Activated naive CD4-positive, alpha-beta T cell treated with anti-CD3 and anti-CD28 coated beads, Interleukin-2, amount 50 U/mL, for 16 hours (primary cell): Measurements from ENCODE around the gene OXCT2.
"Not testable (repeated sequence)": the region's sequence is repeated elsewhere in the genome, so short reads cannot be mapped to it uniquely, and the experiment has no call there.

Experiments
- DNase-seq: peaks from one replicate; pipeline ENCODE4 v3.0.0-alpha.2; 2020

The OXCT2 gene

GRCh38 chr1:39771022-39771532 lies at the start of gene OXCT2:
TSS of gene OXCT2 (minus strand) at chr1:39771348. CDS start at chr1:39771255, 93 bp downstream.
- not testable (repeated sequence) for DNase-seq

- no peak for DNase-seq
Measured at GRCh38 chr1:39819091-39819812, 48.1 kb upstream of the OXCT2 start.

DNA sequence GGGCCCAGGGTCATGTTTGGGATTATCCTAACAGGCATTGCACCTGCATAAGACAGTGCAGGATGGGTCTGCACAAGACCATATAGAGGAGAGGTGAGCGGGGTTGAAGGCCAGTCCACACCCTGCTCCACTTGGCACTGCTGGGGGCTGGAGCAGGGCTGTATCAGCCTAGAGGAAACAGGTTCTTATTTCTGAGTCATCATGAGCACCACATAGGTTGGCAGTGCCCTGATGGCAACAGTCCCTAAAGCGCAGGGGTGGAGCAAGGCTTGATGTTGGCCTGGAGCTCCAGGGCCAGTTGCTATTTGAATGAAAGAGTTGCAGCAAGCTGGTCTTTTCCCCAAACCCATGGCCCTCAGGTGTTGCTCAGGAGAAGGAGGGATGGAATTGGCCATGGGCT lies 47.3 kb upstream of the OXCT2 start:
- DNase-seq = no peak

DNA sequence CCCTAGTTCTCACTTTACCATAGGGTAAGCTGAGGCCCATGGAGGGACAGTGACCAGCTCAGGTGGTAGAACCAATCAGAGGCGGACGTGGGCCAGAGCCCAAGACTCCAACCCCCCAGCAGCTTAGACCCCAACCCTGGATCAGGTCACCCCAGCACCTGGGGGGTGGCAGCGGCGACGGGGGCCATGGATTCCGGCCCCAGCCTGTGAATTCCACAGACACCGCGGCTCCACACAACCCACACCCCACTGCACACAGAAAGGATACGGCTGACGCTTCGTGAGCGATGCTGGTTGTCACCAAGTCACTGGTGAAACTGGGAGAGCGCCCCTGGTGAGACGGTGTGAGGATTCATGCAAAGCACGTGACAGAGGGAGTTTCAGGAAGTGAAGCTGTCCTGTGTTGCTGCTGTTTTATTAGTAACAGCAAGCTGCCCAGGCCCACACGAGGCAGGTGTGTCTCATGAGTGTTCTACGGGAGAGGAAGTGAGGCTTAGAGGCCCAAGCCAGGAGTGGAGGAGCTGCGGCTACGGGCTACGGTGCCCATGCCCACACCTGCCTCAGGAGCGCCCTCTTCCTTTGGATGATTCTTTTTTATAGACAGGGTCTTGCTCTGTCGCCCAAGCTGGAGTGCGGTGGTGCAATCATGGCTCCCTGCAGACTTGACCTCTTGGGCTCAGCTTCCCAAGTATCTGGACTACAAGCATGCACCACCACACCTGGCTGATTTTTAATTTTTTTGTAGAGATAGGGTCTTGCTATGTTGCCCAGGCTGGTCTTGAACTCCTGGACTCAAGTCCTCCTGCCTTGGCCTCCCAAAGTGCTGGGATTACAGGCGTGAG lies 46.2 kb upstream of the OXCT2 start:
- DNase-seq = peak; percentile 67

DNA sequence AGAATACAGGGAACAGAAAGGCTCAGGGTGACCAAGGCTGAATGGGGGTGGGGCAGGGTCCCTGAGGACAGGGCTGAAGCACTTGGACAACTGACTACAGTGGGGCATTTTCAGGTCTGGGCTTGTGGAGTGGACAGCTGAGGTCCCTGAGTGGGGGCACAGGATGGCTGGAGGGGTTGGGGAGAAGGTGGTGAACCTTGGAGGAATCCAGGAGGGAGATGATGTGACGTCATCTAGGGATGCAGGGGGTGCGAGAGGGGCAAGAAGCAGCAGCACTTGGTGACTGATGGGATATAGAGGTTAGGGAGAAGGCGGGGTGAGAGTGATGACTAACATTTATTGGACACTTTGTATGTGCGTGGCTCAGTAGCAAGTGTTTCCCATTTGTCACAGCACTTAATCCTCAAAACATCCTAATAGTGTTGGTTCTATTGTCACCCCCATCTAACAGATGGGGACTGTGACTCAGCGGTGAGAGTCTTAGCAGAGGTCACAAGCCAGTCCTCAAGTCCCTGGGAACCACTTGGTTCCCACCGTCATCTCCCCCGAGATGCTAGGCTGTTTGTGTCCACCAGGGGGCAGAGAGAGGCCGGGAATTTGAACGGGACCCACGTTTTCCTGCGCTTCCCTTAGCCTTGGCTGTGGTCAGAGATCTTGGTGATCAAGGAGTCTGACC lies 45.4 kb upstream of the OXCT2 start:
- DNase-seq = peak; percentile 60

GRCh38 chr1:39812913-39813312 lies 41.8 kb upstream of the OXCT2 start:
- no peak for DNase-seq

DNA sequence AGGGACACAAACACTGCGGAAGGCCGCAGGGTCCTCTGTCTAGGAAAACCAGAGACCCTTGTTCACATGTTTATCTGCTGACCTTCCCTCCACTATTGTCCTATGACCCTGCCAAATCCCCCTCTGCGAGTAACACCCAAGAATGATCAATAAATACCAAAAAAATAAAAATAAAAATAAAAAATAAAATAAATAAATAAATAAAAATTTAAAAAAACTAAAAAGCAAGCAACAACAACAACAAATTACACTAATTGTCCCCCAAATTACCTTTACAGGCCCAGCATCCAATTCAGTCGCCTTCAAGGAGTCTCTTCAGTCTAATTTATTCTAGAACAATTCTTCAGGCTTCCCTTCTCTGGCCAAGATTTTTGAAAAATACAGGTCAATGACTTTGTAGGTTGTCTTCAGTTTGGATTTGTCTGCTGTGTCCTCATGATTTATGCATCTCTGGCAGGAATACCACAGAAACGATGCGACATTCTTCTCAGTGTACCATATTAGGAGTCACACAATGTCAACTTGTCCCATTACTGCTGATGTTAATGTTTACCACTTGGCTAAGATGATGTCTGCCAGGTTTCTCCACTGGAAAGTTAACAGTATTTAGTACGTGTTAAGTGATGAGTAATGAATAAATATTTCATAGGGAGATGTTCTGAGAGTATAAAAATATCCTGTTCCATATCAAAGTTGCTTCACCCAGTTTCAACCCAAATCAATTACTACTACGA lies 37.8 kb upstream of the OXCT2 start:
- no peak for DNase-seq

DNA sequence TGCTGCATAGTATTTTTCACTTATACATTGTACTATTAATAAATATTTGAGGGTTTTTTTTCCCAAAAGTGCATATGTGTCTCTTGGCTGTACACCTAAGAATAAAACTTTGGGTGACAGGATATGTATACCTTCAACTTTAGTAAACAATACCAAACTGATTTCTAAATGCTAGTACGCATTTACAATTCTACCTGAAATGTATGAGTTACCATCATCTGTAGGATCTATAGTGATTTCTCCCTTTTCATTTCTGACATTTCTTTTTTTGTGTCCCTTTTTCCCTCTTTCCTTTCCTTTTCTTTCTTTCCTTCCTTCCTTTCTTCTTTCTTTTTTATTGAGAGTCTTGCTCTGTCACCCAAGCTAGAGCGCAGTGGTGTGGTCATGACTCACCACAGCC lies 34.2 kb upstream of the OXCT2 start:
- DNase-seq = no peak

DNA sequence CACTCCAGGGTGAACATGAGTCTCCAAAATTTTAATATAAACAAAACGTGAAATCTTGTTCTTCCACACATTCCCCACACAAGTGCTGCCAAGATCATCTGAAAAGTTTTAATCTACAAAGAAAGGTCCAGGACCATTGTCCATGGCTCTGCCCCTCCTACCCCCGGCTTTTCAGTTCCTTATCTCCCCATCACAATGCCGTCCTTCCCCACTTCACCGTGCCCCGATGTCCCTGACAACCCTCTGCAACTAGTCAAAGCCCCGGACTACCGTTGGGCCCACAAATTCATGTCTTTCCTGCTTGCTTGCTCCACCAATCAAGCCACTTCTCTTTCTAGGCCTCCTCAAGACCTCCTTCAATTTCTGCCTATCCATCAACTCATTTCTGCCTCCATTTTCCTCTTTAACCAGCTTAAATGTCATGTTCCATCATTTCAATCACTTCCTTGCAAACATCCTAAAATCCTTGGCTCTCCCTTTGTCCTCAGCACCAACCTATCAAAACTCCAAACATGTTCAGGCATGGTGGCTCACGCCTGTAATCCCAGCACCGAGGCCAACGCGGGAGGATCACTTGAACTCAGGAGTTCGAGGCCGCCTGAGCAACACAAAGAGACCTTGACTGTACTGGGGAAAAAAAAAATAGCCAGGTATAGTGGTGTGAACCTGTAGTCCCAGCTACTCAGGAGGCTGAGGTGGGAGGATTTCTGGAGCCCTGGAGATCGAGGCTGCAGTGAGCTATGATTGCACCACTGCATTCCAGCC lies 31.5 kb upstream of the OXCT2 start:
- no peak for DNase-seq

GRCh38 chr1:39800471-39800835 lies 29.3 kb upstream of the OXCT2 start:
- no peak for DNase-seq

DNA sequence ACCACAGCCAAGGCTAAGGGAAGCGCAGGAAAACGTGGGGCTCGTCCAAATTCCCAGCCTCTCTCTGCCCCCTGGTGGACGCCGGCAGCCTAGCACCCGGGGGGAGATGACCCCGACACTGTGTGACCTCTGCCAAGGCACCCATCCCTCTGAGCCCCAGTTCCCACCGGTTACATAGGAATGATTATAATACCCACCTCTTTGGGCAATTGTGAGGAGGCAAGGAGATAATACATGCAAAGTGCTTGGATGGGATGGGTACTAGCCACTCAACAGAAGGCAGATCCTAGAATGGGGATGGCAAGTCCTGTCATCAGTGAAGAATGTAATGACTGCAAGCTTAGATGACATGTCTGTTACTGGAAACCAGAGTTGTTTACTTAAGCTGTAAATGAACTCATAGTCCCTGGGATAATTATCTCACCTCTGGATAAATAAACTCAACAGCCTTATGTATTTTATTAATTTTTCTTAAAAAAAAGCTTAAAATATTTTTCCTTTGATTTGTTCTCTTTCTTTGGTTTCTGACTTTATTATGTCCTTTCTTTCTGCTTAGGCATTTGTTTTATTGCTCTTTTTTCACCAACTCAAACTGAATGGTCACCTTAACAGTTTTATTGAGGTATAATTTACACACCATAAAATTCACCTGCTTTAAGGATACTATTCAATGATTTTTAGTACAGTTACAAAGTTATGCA lies 28.8 kb upstream of the OXCT2 start:
- DNase-seq = peak; percentile 66

GRCh38 chr1:39798859-39799769 lies 28.0 kb upstream of the OXCT2 start:
- peak; percentile 88 for DNase-seq

DNA sequence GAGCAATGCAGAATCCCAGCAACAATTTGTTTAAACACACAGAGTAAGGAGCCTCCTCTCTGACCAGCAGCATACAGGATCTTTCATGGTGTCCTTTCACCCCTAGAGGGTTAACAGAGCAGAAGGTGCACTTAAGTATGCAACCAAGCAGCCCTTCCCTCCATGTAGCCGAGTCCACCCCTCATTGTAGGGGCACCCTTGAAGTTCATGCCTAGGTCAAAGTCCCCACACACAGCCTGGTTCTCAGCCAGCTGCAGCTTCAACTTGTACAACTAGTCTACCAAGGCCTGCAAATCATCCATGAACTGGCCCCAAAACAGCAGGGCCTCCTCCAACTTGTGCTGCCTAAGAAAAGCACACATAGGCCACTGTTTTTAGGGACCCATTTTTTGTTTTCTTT lies 24.5 kb upstream of the OXCT2 start:
- DNase-seq = no peak

GRCh38 chr1:39791838-39792237 lies 20.7 kb upstream of the OXCT2 start:
- DNase-seq = no peak

DNA sequence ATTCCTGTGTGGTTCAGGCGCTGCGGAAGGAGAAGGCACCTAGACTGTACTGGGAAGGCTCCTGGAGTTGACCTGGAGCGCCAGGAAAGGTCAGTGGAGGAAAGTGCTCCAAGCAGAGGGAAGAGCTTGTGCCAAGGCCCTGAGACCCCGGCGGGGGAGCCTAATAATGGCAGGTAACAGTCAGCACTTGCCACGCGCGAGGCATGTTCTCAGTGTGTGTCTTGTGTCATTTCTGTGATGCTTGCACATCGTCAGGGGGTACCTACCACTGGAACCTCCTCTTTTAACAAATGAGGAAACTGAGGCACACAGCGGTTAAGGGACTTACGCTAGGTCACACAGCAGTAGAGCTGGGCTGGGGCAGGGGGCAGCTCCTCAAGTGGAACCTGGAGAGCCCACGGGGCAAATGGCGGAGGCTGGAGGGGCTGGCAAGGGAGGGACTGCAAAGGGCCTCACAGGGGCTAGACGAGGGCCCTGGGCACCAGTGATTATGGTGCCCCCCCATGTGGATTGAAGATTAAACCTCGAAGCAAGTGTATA lies 18.5 kb upstream of the OXCT2 start:
- DNase-seq = no peak

DNA sequence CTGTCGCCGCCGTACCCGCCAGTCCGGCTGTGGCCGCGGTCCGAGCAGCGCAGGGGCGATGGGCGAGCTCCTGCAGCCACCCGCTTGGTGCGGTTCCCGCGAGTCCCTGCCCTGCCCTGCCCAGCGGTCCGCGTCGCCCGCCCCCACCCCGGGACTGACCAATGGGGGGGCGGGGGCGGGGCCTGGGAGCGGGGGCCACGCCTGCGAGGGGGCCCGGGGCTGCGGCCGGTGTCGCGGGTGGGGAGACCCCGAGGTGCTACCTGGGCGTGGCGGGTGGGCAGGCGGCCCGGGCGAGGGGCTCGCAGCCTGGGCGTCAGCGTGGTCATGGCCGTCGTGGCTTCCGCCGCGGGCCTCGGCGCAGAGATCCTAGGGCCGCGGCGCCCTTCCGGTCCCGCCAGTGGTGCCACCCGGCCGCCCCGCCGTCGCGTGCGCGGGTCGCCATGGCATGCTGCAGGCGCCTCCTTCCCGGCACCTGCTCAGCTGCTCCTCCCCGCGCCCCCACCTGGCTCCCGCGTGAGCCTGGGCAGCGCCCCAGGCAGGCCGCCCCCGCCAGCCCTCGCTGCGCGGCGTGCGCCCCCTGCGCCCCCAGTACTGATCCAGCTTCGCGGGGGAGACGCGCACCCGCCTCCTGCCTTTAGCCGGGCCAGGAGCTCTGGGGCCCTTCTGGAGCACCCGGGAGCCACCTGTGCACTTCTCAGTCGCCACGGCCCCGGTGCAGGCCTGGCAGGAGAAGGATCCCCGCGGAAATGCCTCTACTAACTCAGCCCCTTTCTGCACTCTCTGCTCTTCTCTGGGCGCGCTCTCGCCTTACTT lies 17.8 kb upstream of the OXCT2 start, which contains the start of gene BMP8B:
Gene BMP8B, minus strand, starts transcription at position 108 of the 813 bp plus-strand sequence. CDS start 380 bp downstream, outside the sequence.
- DNase-seq = peak; percentile 49

GRCh38 chr1:39788426-39788757 lies 17.2 kb upstream of the OXCT2 start:
- DNase-seq = no peak

DNA sequence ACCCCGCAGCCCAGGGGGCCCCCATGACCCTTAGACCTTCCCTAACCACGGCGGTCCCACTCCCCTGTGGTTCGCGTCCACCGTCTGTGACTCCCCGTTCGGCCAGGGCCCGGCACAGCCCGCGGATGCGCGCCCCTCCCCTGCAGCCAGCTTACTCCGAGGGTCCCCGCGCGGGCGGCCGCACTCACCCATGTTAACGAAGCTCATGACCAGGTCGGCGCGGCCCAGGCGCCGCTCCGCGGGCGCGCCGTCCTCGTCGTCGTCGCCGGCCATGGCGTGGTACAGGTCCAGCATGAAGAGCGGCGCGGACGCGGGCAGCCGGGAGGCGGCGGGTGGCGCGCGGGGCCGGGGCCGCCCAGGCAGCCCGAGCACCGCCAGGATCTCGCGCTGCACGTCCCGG lies 16.8 kb upstream of the OXCT2 start:
- not testable (repeated sequence) for DNase-seq

DNA sequence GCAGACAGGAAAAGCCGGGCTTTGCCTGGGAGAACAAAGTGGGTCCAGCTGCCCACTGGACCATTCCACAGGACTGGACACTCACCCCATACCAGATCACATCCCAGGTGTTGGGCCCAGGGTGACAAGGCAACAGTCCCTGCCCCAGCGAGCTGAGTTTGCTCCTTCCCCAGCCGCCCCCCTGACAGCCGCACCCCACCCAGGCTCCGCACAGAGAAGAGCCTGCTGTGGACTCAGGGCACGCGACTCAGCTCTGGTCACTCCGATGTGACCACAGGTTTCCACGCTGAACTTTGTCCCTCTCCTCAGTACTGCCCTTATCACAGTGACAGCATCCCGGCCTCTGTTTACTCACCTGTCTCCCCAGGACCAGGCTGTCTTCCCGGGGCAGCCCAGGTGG lies 16.3 kb upstream of the OXCT2 start:
- no peak for DNase-seq
